GM21723 (cell line): ENCODE measurements around the gene TGFBR3L.
"Not testable (repeated sequence)": the region's sequence is repeated elsewhere in the genome, so short reads cannot be mapped to it uniquely, and the experiment has no call there.

Source experiments
- ATAC-seq: cut with Tn5 transposase; IDR thresholded peaks from one replicate; pipeline ENCODE4 v1.9.1; 2021; ENCODE audit warnings: mild to moderate bottlenecking, moderate library complexity; ENCODE audit not compliant: unreplicated experiment

The TGFBR3L gene

GRCh38 chr19:7879111-7879807, 35.4 kb upstream of the TGFBR3L start:
- no peak for ATAC-seq

DNA sequence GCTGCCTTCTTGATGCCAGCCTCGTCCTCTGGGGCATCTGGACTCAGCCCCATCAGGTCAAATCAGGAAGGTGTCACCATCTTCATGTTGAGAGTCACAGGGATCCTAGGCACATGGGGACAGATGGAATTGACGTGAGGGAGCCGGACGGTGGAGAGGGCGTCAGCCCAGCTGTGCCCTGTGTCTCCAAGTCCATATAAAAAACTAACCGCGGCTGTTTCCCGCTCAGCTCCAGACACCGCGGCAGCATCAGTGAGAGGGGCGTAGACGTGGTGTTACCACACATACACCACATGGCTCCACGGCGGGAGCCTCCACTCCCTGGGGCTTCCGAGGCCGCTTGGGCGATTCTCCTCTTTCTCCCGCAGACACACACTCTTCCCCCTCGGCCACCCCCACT, 34.8 kb upstream of the TGFBR3L start:
- no peak for ATAC-seq

GRCh38 chr19:7881910-7882309, 32.7 kb upstream of the TGFBR3L start:
- ATAC-seq: no peak

DNA sequence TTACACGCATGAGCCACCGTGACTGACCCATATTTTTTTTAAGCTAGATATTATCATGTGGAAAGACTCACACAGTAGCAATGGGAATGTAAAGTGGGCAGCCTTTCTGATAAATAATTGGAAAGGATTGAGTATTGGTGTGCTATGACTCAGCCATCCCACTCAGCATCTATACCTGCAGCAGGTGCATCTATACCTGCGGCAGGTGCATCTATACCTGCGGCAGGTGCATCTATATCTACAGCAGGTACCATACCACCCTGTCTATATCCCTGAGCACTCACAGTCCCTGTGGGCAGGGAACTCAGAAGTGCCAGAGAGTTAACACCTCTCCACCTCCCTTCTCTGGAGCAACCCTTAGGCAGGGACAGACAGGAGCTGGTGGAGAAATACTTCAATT, 31.5 kb upstream of the TGFBR3L start:
- ATAC-seq: no peak

DNA sequence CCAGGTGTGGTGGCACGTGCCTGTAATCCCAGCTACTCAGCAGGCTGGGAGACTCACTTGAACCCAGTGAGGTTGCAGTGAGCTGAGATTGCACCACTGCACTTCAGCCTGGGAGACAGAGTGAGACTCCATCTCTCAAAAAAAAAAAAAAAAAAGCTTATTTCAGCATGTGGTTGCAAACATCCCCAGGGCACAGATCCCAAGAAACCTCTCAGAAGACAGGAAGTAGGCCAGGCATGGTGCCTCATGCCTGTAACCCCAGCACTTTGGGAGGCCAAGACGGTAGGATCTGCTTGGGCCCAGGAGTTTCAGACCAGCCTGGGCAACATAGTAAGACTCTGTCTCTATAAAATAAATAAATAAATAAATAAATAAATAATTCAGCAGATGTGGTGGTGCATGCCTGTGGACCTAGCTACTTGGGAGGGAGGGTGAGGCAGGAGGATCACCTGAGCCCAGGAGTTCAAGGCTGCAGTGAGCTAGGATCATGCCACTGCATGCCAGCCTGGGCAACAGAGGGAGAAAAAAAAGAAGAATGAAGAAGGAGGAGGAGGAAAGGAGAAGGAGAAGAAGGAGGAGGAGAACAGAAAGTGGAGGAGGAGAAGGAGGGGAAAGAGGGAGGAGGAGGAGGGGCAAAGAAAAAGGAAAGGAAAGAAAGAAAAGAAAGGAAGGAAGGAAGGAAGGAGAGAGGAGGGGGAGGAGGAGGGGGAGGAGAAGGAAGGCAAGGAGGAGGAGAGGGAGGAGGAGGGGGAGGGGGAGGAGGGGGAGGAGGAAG, 30.6 kb upstream of the TGFBR3L start:
- no peak for ATAC-seq

DNA sequence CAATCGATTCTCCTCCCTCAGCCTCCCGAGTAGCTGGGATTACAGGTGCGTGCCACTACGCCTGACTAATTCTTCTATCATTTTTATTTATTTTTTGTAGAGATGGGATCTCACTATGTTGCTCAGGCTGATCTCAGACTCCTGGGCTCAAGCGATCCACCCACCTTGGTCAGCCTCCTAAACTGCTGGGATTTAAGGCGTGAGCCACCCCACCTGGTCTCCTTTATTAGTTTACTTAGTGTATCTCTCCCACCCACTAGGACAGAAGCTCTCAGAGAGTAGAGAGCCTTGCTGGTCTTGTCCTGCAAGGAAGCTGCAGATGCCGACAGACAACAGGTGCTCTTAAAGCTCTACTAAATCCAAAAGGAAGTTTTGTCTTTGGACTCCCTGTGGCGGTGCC, 28.8 kb upstream of the TGFBR3L start:
- ATAC-seq: no peak

- ATAC-seq: no peak
These were observed 27.1 kb upstream of the TGFBR3L start for GRCh38 chr19:7887408-7888144.

DNA sequence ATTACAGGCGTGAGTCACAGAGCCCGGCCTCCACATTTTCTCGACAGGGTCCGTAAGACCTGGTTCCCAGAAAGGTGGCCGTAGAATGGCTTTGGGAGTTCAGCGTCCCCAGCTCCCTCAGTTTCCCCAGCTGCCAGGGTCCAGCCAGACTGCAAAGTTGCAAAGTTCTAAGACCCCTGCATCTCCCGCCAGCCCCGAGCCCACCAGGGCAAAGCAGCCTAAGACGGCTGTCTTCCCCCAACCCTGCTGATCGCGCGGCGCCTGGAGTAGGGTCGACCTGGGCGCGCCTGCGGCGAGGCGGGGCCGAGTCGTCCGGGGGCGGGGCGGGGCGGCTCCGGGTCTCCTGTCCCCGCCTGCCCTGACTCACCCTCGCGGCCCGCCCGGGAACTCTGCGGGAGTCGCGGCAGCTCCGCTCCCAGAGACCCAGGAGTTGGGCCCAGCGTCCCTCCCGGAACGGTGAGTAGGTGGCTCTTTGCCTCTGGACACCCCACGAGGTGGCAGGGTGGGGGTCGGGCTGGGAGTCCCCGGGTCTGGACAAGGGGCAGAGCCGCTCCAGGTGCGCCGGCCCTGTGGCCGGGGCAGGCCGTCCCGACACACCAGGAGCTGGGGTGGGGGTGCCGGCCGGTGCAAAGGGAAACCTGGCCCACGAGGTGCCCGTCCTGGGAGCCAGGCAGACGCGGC, 26.3 kb upstream of the TGFBR3L start, which contains the start of gene LRRC8E:
Gene LRRC8E (plus strand): TSS at position 366 of the 681 bp plus-strand sequence. CDS start 7,094 bp downstream, outside the sequence.
- ATAC-seq: no peak

- no peak for ATAC-seq
These were observed 25.8 kb upstream of the TGFBR3L start for GRCh38 chr19:7888826-7889217.

GRCh38 chr19:7893362-7894101, 21.1 kb upstream of the TGFBR3L start:
- ATAC-seq: not testable (repeated sequence)

- no peak for ATAC-seq
These were observed 19.9 kb upstream of the TGFBR3L start for GRCh38 chr19:7894612-7895309.

DNA sequence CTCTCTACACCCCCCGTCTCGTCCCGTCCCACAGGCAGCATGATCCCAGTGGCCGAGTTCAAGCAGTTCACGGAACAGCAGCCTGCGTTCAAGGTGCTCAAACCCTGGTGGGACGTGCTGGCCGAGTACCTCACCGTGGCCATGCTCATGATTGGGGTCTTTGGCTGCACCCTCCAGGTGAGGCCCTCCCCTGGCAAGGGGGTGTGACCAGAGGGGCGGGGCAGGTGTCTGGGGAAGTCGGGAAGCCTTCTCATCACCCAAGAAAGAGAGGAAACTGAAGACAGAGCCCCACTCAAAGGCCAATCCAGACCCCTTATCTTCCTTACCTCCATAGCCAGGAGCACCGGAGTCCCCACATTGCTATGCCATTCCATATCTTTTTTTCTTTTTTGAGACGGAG, 19.1 kb upstream of the TGFBR3L start:
- ATAC-seq: no peak

- ATAC-seq: no peak
These were observed 17.3 kb upstream of the TGFBR3L start for GRCh38 chr19:7897292-7897691.

- no peak for ATAC-seq
These were observed 15.7 kb upstream of the TGFBR3L start for GRCh38 chr19:7898967-7899366.

- no peak for ATAC-seq
These were observed 14.8 kb upstream of the TGFBR3L start for GRCh38 chr19:7899751-7900378.

- ATAC-seq: no peak
These were observed 14.2 kb upstream of the TGFBR3L start for GRCh38 chr19:7900401-7900870.

- no peak for ATAC-seq
These were observed 13.7 kb upstream of the TGFBR3L start for GRCh38 chr19:7900931-7901330.

- ATAC-seq: no peak
These were observed 13.3 kb upstream of the TGFBR3L start for GRCh38 chr19:7901337-7901736.

DNA sequence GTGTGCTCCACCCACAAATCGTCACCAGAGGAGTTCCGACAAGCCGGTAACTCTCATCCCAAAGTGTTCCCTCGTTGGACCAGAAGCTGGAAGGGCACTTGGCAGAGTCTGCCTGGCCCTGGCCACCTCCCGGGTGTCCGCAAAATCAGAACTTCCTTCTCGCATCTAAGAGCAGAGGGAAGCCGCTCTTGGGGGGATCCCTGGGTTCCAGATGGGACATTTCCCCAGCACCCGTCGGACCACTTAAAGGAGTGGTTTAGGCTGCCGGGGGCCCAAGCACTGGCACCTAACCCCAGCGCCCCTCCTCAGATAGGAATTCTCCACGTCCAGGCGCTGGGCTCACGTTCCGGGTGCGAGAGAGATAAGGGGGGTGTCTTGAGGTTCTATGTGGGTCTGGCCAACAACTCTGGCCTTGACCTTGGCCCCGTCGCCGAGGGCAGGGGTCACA, 11.8 kb upstream of the TGFBR3L start:
- ATAC-seq: no peak
